ENCODE results near the gene ANTKMT.

DNA sequence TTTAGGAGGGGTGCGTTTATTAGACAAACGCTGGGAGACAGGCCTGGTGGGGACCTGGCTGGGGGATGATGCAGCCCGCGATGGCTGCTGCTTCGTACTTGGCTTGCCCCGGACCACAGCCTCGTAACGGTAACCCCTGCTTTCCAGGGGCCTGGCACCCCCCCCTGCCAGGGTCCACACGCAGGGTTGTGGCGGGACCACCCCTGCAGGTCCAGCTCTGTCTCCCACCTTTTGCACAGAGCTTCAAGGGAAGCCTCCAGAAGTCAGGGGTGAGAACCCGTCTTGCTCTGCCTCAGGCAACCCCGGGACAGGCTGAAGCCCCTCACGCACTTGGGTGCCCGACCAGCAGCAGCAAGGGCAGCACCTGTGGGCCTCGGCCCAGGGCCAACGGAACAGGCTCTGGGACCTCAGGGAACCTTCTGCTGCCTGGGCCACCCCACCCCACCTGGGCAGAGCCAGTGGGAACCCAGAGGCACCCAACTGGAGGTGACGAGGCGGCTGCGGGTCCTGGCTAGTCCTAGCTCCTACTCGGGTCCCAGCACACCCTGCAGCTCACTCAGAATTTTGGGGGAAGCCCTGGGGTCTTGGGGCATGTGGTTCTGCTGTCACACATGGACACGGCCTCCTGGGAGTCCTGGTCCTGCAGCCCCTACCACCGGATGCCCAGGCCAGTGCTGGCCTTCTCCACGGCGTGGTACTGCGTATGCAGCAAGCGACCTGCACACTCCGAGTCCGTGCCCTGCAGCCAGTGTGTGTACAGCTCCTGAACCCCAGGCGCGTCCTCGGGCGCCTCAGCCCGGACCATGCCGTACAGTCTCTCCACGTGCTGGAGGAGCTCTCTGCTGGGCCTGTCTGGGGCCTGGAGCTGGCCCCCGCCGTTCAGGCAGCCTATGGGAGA, 9.1 kb downstream of the ANTKMT start:
- no peak for TF ChIP-seq CTCF (conservative IDR thresholded peaks at IDR 0.05 in 1 of 2, IDR thresholded peaks at IDR 0.05 in 1 of 2; ENCODE audit: low read depth in 1 of 2, low read length in 2 of 2)
- TF ChIP-seq EZH2 (IDR thresholded peaks at IDR 0.05; ENCODE audit: low read length, missing control alignments): no peak

All from fibroblast of lung (primary cell).